GM23248 (cell line): Measurements from ENCODE around the gene CYP2A6. TPM values are rescaled to one million over a fixed set of nuclear protein-coding genes. Genes with fewer than 3 reads are reported as not detected.
"Not testable (repeated sequence)": the region's sequence is repeated elsewhere in the genome, so short reads cannot be mapped to it uniquely, and the experiment has no call there.

Experiments
- DNase-seq: peaks from one replicate; pipeline ENCODE4 v3.0.0-alpha.2; 2015
- H2AFZ ChIP-seq: fragments of 200-600 bp; sonication (generic); 2 replicates; pipeline ENCODE4 v1.6.1; 2016; ENCODE audit warnings: antibody characterized with exemption
- H3F3A ChIP-seq: fragments of 200-600 bp; sonication (generic); 2 replicates; pipeline ENCODE4 v1.6.1; 2016; ENCODE audit warnings: mild to moderate bottlenecking, antibody characterized with exemption, mixed run types; ENCODE audit not compliant: insufficient read depth
- H3K27ac ChIP-seq: fragments of 200-600 bp; sonication (generic); 2 replicates; pipeline ENCODE4 v1.5.1; 2016; ENCODE audit warnings: mild to moderate bottlenecking
- H3K27me3 ChIP-seq: fragments of 200-600 bp; sonication (generic); replicated peaks from 2 replicates; pipeline ENCODE4 v1.6.1; 2016; ENCODE audit warnings: mild to moderate bottlenecking; ENCODE audit not compliant: insufficient read depth
- H3K36me3 ChIP-seq: fragments of 200-600 bp; sonication (generic); 2 replicates; pipeline ENCODE4 v1.6.1; 2016; ENCODE audit warnings: low read depth, mild to moderate bottlenecking
- H3K4me1 ChIP-seq: fragments of 200-600 bp; sonication (generic); 2 replicates; pipeline ENCODE4 v1.6.1; 2016; ENCODE audit warnings: mild to moderate bottlenecking; ENCODE audit not compliant: insufficient read depth
- H3K4me2 ChIP-seq: fragments of 200-600 bp; sonication (generic); one replicate; pipeline ENCODE4 v1.6.1; 2016; ENCODE audit warnings: mild to moderate bottlenecking; ENCODE audit not compliant: unreplicated experiment
- H3K4me3 ChIP-seq: fragments of 200-600 bp; sonication (generic); 2 replicates; pipeline ENCODE4 v1.5.1; 2016; ENCODE audit warnings: mild to moderate bottlenecking
- H3K79me2 ChIP-seq: fragments of 200-600 bp; sonication (generic); 2 replicates; pipeline ENCODE4 v1.6.1; 2016; ENCODE audit warnings: mild to moderate bottlenecking; ENCODE audit not compliant: insufficient read depth
- H3K9ac ChIP-seq: fragments of 200-600 bp; sonication (generic); 2 replicates; pipeline ENCODE4 v1.6.1; 2016; ENCODE audit warnings: mild to moderate bottlenecking
- H3K9me2 ChIP-seq: fragments of 200-600 bp; sonication (generic); 2 replicates; pipeline ENCODE4 v1.6.1; 2016; ENCODE audit warnings: mixed run types, mild to moderate bottlenecking, moderate library complexity; ENCODE audit not compliant: insufficient read depth
- H3K9me3 ChIP-seq: fragments of 200-600 bp; sonication (generic); one replicate; pipeline ENCODE4 v1.6.1; 2017; ENCODE audit warnings: low read depth
- H4K20me1 ChIP-seq: fragments of 200-600 bp; sonication (generic); 2 replicates; pipeline ENCODE4 v1.6.0; 2016; ENCODE audit not compliant: insufficient read depth
- EZH2 ChIP-seq: fragments of 200-600 bp; sonication (generic); IDR thresholded peaks from 2 replicates; pipeline ENCODE4 v1.6.1; 2018; ENCODE audit warnings: antibody characterized with exemption, mild to moderate bottlenecking; ENCODE audit not compliant: insufficient read depth, poor library complexity, severe bottlenecking
- EZH2phosphoT487 ChIP-seq: fragments of 200-600 bp; sonication (generic); IDR thresholded peaks from 2 replicates; pipeline ENCODE4 v1.6.1; 2018; ENCODE audit warnings: antibody characterized with exemption, moderate library complexity, mild to moderate bottlenecking, low read depth; ENCODE audit not compliant: insufficient read depth
- WGBS, 2 experiments: methylation state at CpG; one replicate each; pipeline ENCODE4 v1.1.6; 2015 to 2017; ENCODE audit warnings: low lambda C conversion rate in 2 of 2, low coverage in 1 of 2; ENCODE audit errors: missing lambda C conversion rate in 2 of 2; 5-methylcytosine and 5-hydroxymethylcytosine counted together
- in situ Hi-C: fragments of 300-500 bp; cut with MboI; formaldehyde crosslinking; loops from 2 replicates; pipeline ENCODE4 v1.15.0; 2020
- polyA plus RNA-seq: library from polyadenylated mRNA; unstranded; fragments of >200 nt; fragmentation: Nextera tagmentation; extraction: Ambion mirVana; gene quantifications from 2 replicates; pipeline ENCODE4 v1.2.1, GENCODE V29; 2016
- total RNA-seq: library from RNA; depleted of rRNA; stranded (reverse); fragments of >200 nt; shearing (Covaris generic); gene quantifications from 2 replicates; pipeline ENCODE4 v1.2.3, GENCODE V29; 2014

CYP2A6 gene
- total and polyA plus RNA-seq, 2 experiments from 2014 or later = not detected

DNA sequence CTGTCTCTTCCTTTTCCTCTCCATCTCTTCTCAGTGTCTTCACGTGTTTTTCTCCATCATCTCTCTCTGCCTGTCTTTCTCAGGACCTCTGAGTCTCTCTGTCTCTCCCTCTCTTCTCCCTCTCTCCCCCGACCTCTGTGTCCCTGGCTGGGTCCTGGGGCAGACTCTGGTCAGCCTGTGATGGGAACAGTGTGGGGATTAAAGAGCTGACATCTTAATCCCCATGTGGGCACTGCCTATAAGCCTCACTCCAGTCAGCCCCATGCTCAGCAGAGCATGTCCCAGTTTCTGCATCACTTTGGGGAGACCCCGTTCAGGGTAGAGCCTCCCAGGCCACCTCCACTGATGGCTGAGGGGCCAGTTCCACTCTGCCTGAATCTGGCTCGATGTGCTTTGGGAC, 35.0 kb downstream of the CYP2A6 start:
- no peak overlapping the region for H2AFZ ChIP-seq
- no peaks in the 10 kb centered on the region for H4K20me1 ChIP-seq
- no peak for TF ChIP-seq EZH2phosphoT487
- TF ChIP-seq EZH2 = no peak
- H3K9me2 ChIP-seq = no peaks in the 10 kb centered on the region
- DNase-seq = no peak
- in situ Hi-C loops = no loop called here
- no peaks in the 10 kb centered on the region for H3K27me3 ChIP-seq
- H3K27ac ChIP-seq = no peak overlapping the region
- 65 to 69% methylated on average over 4 of the region's 4 CpGs for WGBS, 2 experiments
- peaks cover 5% of the 10 kb centered on the region for H3K4me1 ChIP-seq
- H3K4me2 ChIP-seq = no peak overlapping the region
- no peaks in the 10 kb centered on the region for H3K9me3 ChIP-seq
- H3K36me3 ChIP-seq = no peaks in the 10 kb centered on the region
- no peak overlapping the region for H3K4me3 ChIP-seq
- 0 out of 2 replicates have a peak, but pooled peaks cover 6% of the 10 kb centered on the region for H3K79me2 ChIP-seq
- H3F3A ChIP-seq = peaks cover 7% of the 10 kb centered on the region
- no peak overlapping the region for H3K9ac ChIP-seq

DNA sequence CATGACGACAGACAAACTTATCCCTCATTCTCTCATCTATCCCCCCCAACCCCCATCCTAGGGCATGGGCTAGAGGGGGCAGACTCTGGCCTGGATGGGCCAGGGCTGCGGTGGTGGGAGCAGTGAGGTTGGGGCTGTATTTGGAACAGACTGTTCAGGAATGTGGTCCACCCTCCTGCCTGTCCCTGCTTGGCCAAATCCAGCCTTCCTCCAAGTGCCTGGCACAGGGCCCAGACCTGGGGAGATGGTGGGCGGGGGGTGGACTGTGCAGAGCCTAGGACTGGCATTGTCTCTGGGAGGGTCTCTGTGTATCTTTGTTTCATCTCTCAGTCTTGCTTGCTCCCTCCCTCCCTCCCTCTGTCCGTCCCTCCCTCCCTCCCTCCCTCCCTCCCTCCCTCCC, 37.1 kb downstream of the CYP2A6 start:
- in situ Hi-C loops = no loop called here
- Histone ChIP-seq H4K20me1 (no peaks in the 10 kb centered on the region), H3K27ac (no peak overlapping the region), H3K4me2 (no peak overlapping the region), H3K4me3 (no peak overlapping the region), H3K4me1 (peaks cover 5% of the 10 kb centered on the region), H3K79me2 (peaks cover 23% of the 10 kb centered on the region), H3F3A (no peaks in the 10 kb centered on the region; the same call in 1 of the 2 replicates), H2AFZ (no peak overlapping the region), H3K36me3 (no peaks in the 10 kb centered on the region), H3K9ac (no peak overlapping the region), H3K9me3 (no peaks in the 10 kb centered on the region), H3K9me2 (no peaks in the 10 kb centered on the region), H3K27me3 (no peaks in the 10 kb centered on the region)
- 49 to 58% methylated on average over 3 to 4 of the region's 4 CpGs for WGBS, 2 experiments
- DNase-seq = no peak
- no peak for TF ChIP-seq EZH2
- no peak for TF ChIP-seq EZH2phosphoT487

DNA sequence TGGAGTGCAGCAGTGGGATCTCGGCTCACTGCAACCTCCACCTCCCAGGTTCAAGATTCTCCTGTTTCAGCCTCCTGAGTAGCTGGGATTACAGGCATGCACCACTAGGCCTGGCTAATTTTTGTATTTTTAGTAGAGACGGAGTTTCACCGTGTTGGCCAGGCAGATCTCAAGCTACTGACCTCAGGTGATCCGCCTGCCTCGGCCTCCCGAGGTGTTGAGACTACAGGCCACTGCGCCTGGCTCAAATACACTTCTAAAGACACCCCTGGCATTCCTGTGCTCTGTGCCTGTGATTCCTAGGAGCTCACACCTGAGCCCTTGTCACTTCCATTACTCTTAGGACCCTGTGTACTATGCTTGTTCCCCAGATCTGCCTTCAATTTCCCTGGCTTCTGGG, 37.7 kb downstream of the CYP2A6 start:
- H3K4me3 ChIP-seq, DNase-seq, H4K20me1 ChIP-seq, H3K27ac ChIP-seq, H3F3A ChIP-seq, H3K36me3 ChIP-seq, H3K9me2 ChIP-seq, H3K9ac ChIP-seq, H3K4me2 ChIP-seq, H3K9me3 ChIP-seq, H3K27me3 ChIP-seq, H2AFZ ChIP-seq, H3K4me1 ChIP-seq, in situ Hi-C loops: not testable (repeated sequence)
- 91 to 94% methylated on average over 7 of the region's 7 CpGs for WGBS, 2 experiments
- H3K79me2 ChIP-seq = peaks cover 30% of the 10 kb centered on the region

GRCh38 chr19:40811478-40812341, 38.5 kb downstream of the CYP2A6 start:
- WGBS, 2 experiments = 46 to 53% methylated on average over 22 to 35 of the region's 35 CpGs
- peak overlapping the region; percentile 74; the same call in 1 of the 2 replicates for H3K4me3 ChIP-seq

DNA sequence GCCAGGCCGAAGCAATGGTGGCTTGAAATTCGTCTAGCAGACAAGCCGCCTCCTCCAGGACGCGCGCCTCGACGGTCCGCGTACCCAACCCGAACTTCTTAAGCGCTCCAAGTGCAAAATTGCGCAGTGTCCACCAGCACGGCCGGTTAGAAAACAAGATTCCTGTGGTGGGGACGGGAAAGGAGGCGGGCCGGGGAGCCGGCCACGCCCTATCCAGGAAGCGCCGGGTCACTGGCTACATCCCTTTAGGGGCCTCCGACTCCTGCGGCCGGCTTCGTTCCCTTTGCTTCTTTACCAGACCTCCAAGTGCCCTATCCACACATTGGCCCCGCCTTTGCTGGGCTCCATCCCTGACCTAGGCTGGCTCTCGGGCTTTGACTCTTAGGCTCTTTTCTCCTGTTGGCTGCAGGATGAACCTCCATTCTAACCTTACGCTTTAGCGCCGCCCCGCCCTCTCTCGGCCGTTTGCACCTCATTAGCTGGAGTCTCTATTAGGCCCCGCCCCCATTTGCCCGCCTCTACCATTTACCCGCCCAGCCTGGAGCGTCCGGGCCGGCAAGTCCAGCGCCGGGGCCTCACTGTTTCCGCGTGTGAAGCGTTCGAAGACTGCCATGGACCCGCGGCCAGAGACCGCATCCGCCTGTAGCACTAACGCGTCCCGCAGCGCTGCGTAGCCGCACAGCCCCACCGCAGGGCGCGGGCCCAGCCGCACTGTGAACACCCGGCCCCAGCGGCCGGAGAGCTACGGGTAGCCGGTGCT, 39.4 kb downstream of the CYP2A6 start:
- H3F3A ChIP-seq, H3K9me3 ChIP-seq, in situ Hi-C loops, H3K9me2 ChIP-seq, H3K36me3 ChIP-seq, H4K20me1 ChIP-seq, H3K27me3 ChIP-seq: not testable (repeated sequence)
- Histone ChIP-seq H3K4me1 (peaks cover 14% of the 10 kb centered on the region), H3K9ac (peak overlapping the region; percentile 60), H3K4me3 (peak overlapping the region; percentile 74), H2AFZ (peak overlapping the region; percentile 80), H3K27ac (peak overlapping the region; percentile 49), H3K4me2 (peak overlapping the region; percentile 73), H3K79me2 (peaks cover 46% of the 10 kb centered on the region)
- peak; percentile 85 for DNase-seq
- 2 to 3% methylated on average over 55 to 60 of the region's 65 CpGs for WGBS, 2 experiments

More at GRCh38 chr19:40811478-40812341, 38.5 kb downstream of the CYP2A6 start:
- H3K27me3 ChIP-seq = no peaks in the 10 kb centered on the region
- peak overlapping the region; percentile 73 for H3K4me2 ChIP-seq
- H3K27ac ChIP-seq = no peak overlapping the region
- no peak for DNase-seq
- H4K20me1 ChIP-seq = no peaks in the 10 kb centered on the region
- H3K36me3 ChIP-seq = 0 out of 2 replicates have a peak, but pooled peaks cover 9% of the 10 kb centered on the region
- TF ChIP-seq EZH2 = no peak
- peaks cover 6% of the 10 kb centered on the region for H3K4me1 ChIP-seq
- in situ Hi-C loops = no loop called here
- no peaks in the 10 kb centered on the region for H3K9me3 ChIP-seq
- no peaks in the 10 kb centered on the region for H3K9me2 ChIP-seq
- peak overlapping the region; percentile 80 for H2AFZ ChIP-seq
- H3K79me2 ChIP-seq = peaks cover 38% of the 10 kb centered on the region
- H3F3A ChIP-seq = peaks cover 8% of the 10 kb centered on the region; the same call in 1 of the 2 replicates
- peak overlapping the region; percentile 60 for H3K9ac ChIP-seq
